Urinary bladder (tissue), 4 donors: ENCODE measurements around the gene NIN. TPM values are rescaled to one million over a fixed set of nuclear protein-coding genes. Genes with fewer than 3 reads are reported as not detected.

ENCODE experiments used
- DNase-seq: peaks from one replicate; pipeline ENCODE4 v3.0.0-alpha.2; 2015; ENCODE audit errors: extremely low spot score
- H3K27ac ChIP-seq: one replicate; pipeline ENCODE4 v1.5.1; 2013; ENCODE audit warnings: low read depth, mild to moderate bottlenecking, moderate library complexity
- H3K36me3 ChIP-seq: one replicate; pipeline ENCODE4 v1.6.1; 2013; ENCODE audit warnings: mild to moderate bottlenecking, moderate library complexity; ENCODE audit not compliant: insufficient read depth
- H3K4me1 ChIP-seq: one replicate; pipeline ENCODE4 v1.6.1; 2013; ENCODE audit warnings: mild to moderate bottlenecking, moderate library complexity; ENCODE audit not compliant: insufficient read depth
- H3K4me3 ChIP-seq: one replicate; pipeline ENCODE4 v1.5.1; 2013; ENCODE audit warnings: low read depth, low read length
- WGBS: extraction: QIAGEN DNeasy Blood & Tissue Kit; methylation state at CpG from one replicate; pipeline ENCODE4 v1.1.7; 2013; 5-methylcytosine and 5-hydroxymethylcytosine counted together
- polyA plus RNA-seq: library from polyadenylated mRNA; stranded (reverse); fragments of 200-250 nt; gene quantifications from one replicate; pipeline ENCODE4 v1.2.3, GENCODE V29; 2013
- total RNA-seq: library from RNA; depleted of rRNA; stranded (reverse); fragments of >200 nt; gene quantifications from one replicate; pipeline ENCODE4 v1.2.3, GENCODE V29; 2014
- donor health status: healthy with polysubstance abuse.
- donor health status: healthy.

NIN gene, protein sequence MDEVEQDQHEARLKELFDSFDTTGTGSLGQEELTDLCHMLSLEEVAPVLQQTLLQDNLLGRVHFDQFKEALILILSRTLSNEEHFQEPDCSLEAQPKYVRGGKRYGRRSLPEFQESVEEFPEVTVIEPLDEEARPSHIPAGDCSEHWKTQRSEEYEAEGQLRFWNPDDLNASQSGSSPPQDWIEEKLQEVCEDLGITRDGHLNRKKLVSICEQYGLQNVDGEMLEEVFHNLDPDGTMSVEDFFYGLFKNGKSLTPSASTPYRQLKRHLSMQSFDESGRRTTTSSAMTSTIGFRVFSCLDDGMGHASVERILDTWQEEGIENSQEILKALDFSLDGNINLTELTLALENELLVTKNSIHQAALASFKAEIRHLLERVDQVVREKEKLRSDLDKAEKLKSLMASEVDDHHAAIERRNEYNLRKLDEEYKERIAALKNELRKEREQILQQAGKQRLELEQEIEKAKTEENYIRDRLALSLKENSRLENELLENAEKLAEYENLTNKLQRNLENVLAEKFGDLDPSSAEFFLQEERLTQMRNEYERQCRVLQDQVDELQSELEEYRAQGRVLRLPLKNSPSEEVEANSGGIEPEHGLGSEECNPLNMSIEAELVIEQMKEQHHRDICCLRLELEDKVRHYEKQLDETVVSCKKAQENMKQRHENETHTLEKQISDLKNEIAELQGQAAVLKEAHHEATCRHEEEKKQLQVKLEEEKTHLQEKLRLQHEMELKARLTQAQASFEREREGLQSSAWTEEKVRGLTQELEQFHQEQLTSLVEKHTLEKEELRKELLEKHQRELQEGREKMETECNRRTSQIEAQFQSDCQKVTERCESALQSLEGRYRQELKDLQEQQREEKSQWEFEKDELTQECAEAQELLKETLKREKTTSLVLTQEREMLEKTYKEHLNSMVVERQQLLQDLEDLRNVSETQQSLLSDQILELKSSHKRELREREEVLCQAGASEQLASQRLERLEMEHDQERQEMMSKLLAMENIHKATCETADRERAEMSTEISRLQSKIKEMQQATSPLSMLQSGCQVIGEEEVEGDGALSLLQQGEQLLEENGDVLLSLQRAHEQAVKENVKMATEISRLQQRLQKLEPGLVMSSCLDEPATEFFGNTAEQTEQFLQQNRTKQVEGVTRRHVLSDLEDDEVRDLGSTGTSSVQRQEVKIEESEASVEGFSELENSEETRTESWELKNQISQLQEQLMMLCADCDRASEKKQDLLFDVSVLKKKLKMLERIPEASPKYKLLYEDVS (N-terminal part only)
- 46.8 TPM for total RNA-seq
- polyA plus RNA-seq: 11.3 TPM

DNA sequence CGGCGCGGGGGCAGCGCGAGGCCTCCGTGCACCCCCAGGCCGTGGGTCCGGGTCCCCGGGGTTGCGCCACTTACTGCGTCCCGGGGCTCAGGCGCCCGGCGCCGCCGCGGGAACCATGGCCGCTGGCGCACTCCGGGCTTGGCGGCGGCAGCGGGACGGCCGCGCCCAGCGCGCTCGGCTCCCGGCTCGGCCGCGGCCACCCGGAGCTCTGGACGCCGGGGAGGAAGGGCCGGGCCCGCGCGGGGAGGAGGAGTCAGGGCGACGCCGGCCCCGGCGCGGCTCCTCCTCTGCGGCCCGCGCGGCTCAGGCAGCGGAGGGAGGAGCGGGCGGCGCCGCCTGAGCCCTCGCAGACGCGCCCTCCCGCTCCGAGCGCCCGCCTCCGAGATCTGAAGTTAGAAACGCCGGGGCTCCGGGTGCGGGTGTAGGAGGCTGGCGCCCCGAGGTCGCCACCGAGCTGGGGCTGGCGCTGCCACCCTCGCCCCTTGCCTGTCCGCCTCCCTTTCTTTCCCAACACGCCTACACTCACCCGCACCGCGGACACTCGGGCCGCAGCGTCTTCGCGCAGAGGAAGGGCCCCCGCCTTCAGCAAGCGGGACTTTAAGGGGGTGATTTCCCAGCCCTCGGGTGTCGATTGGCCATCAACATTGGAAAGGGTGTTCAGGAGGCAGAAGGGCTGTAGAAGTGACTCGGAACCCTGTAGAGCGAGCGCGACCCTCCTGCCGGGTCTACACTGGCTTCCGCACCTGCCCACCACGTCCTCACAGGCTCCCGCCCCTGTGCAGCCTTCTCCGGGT lies at the start of gene NIN:
TSS of gene NIN (minus strand) at position 231 of the 794 bp plus-strand sequence. CDS start 9,106 bp downstream, outside the sequence.
- peak within 1 kb of the TSS; percentile 93 for H3K4me3 ChIP-seq
- H3K27ac ChIP-seq: peak within 1 kb of the TSS; percentile 83
- WGBS: under 1% methylated on average over 82 of the region's 97 CpGs
- H3K36me3 ChIP-seq: no peaks in the 10 kb centered on the region
- no peak for DNase-seq
- no peaks in the 10 kb centered on the region for H3K4me1 ChIP-seq

- no peak for DNase-seq
- no peak overlapping the region for H3K27ac ChIP-seq
- 38% methylated on average over 7 of the region's 7 CpGs for WGBS
- no peaks in the 10 kb centered on the region for H3K4me1 ChIP-seq
- H3K4me3 ChIP-seq: no peak overlapping the region
- no peaks in the 10 kb centered on the region for H3K36me3 ChIP-seq
These were observed 44.6 kb upstream of the NIN start for GRCh38 chr14:50875359-50876070.

- no peaks in the 10 kb centered on the region for H3K4me1 ChIP-seq
- H3K36me3 ChIP-seq: no peaks in the 10 kb centered on the region
- no peak overlapping the region for H3K27ac ChIP-seq
- WGBS: 70% methylated on average over 2 of the region's 2 CpGs
- no peak for DNase-seq
- no peak overlapping the region for H3K4me3 ChIP-seq
These were observed 43.8 kb upstream of the NIN start for GRCh38 chr14:50874757-50875156.

DNA sequence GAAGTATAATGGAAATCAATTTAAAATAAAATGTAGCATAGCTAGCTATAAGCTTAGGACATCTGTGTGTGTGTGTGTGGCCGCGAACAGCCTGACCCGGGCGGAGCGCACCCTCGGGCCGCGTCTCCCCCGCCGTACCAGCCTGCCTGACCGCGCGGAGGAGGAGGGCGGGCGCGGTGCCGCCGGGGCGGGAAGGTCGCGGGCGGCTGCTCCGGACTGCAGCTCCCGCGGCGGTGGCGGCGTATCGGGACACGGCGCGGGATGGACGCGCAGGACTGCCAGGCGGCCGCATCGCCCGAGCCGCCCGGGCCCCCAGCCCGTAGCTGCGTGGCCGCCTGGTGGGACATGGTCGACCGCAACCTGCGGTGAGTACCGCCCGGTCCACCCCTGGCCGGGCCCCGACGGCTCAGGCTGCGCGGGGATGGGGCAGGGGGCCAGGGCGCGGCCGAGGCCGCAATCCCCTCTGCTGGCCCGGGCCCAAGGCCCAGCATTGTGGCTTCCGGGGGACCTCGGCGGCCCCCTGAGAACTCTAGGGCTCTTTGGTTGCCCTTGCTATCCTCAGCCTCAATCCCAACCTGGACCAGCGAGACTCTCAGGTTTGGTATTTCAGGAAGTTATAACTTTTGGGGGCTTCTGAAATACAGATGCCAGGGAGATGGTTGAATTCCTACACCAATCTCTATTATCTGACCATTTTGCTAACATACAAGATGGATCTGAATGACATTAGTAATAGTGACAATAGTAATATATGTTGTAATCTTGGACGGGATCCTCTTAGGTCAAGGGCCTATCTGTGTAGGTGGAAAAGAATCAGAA lies 41.2 kb upstream of the NIN start, which contains the start of gene ABHD12B:
TSS of gene ABHD12B (plus strand) at position 140 of the 819 bp plus-strand sequence. CDS start at position 262, 122 bp downstream.
- 10% methylated on average over 63 of the region's 63 CpGs for WGBS
- Histone ChIP-seq H3K4me1 (no peaks in the 10 kb centered on the region), H3K4me3 (no peak within 1 kb of the TSS), H3K27ac (no peak within 1 kb of the TSS), H3K36me3 (no peaks in the 10 kb centered on the region)
- DNase-seq: no peak

DNA sequence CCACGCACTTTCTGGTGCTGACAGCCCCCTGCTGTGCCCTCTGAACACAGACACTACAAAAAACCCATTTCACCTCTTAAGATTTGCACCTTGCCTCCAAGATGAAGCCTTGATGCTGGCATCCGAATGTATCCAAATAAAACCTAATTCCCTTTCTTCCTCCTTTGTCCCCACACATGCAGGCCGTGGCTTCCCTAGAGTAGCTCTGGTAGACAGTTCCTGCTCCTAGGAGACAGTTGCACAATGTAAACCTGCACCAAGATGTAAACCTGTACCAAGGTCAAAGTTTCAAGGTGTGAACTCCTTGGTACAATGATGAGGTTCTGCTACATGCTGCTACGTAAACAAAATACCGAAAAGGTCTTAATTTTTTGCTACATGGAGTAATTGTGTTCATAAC lies 40.3 kb upstream of the NIN start:
- DNase-seq: no peak
- no peak overlapping the region for H3K4me3 ChIP-seq
- H3K36me3 ChIP-seq: no peaks in the 10 kb centered on the region
- 93% methylated on average over 5 of the region's 5 CpGs for WGBS
- H3K4me1 ChIP-seq: no peaks in the 10 kb centered on the region
- no peak overlapping the region for H3K27ac ChIP-seq

- no peak for DNase-seq
- Histone ChIP-seq H3K4me1 (no peaks in the 10 kb centered on the region), H3K4me3 (no peak overlapping the region), H3K36me3 (no peaks in the 10 kb centered on the region), H3K27ac (no peak overlapping the region)
- 38% methylated on average over 11 of the region's 11 CpGs for WGBS
These were observed 34.6 kb upstream of the NIN start for GRCh38 chr14:50865391-50866076.

- Histone ChIP-seq H3K4me3 (no peak overlapping the region), H3K36me3 (no peaks in the 10 kb centered on the region), H3K4me1 (no peaks in the 10 kb centered on the region), H3K27ac (no peak overlapping the region)
- DNase-seq: no peak
- 90% methylated on average over 5 of the region's 5 CpGs for WGBS
These were observed 34.0 kb upstream of the NIN start for GRCh38 chr14:50864946-50865345.

DNA sequence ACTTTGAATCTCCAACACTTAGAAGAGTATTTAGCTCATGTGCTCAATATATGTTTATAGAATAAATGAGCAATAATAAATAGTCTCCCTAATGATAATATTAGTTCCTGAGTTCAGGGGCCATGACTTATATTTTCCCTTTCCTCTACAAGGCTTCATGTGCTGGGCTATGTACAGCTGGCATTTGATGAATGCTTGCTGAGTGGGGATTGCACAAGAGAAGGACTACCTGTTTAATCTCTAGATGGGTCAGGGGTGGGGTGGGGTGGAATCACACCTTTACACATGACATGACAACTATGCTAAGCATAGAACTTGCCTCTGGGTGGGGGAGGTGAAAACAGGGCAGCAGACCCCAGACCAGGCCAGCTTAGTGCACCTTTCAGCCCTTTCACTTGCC lies 33.3 kb upstream of the NIN start:
- H3K27ac ChIP-seq: no peak overlapping the region
- no peaks in the 10 kb centered on the region for H3K4me1 ChIP-seq
- H3K36me3 ChIP-seq: no peaks in the 10 kb centered on the region
- no peak overlapping the region for H3K4me3 ChIP-seq
- DNase-seq: no peak

DNA sequence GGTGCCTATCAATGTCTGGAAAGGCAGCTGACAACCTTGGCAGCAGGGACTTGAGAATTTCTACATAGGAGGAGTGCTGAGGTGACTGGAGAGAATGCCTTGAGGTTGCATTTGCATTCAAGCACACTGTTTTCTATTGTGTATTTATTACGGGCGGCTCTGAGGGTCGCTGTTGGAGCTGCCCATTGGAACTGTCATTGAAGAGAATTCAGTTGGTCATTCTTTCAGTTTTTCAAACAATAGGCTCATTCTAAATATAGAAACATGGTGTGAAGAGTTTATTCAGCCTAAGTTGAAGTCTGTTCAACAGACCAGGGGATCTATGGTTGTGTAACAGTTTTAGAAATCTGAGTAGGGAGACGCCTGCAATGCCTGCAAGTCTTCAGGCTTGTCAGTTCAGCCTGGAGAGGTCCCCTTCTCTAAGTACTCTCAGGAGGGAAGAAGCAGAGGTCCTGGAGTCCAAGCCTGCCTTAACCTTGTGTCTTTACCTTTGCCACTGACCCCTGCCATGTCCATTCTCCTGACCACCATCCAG lies 31.1 kb upstream of the NIN start:
- H3K4me3 ChIP-seq: no peak overlapping the region
- no peaks in the 10 kb centered on the region for H3K4me1 ChIP-seq
- no peak overlapping the region for H3K27ac ChIP-seq
- WGBS: 75% methylated on average over 4 of the region's 4 CpGs
- DNase-seq: no peak
- H3K36me3 ChIP-seq: no peaks in the 10 kb centered on the region

DNA sequence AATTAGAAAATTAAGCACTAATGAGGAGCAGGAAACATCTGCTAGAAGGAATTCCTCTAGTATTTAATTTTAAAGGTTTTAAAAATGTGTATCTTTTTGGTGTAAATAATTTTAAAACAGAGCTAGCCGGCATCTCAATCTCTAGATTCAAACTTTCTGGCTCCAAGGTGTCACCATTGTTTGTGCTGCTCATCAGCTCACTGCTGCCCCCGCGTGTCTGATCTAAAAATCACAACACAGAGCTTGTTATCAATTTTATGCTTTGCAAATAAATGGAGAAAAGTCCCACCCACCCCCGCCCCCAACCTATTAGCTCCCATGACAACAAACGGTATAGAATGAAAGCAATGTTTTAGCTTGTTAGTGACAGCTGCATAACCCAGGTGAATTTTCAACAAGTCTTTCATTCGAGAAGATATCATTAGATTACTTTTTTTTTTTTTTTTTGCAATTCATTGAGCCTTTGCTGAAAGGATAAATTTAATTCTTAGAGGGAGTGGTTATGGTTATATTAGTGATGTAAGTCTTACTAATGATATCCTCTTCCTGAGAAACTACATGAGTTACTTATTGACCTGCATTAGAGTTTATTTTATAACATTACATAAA lies 29.6 kb upstream of the NIN start:
- H3K4me1 ChIP-seq: no peaks in the 10 kb centered on the region
- peak overlapping the region; percentile 46 for H3K4me3 ChIP-seq
- no peak overlapping the region for H3K27ac ChIP-seq
- 8% methylated on average over 6 of the region's 6 CpGs for WGBS
- peak; percentile 72 for DNase-seq
- H3K36me3 ChIP-seq: no peaks in the 10 kb centered on the region

- Histone ChIP-seq H3K4me1 (no peaks in the 10 kb centered on the region), H3K36me3 (no peaks in the 10 kb centered on the region), H3K27ac (no peak overlapping the region), H3K4me3 (peak overlapping the region; percentile 46)
- DNase-seq: no peak
- WGBS: 9% methylated on average over 1 of the region's 1 CpG
These were observed 28.3 kb upstream of the NIN start for GRCh38 chr14:50859296-50859624.
